Stimulated activated naive CD4-positive, alpha-beta T cell treated with Interleukin-2 at 50 U/mL for 16 hours (primary cell): ENCODE results near the gene CCSER2.

Source experiments
- DNase-seq: peaks from one replicate; lab custom pipeline; 2025; lab: John Stamatoyannopoulos, UW

Gene CCSER2

GRCh38 chr10:84546609-84547008 is 218.2 kb downstream of the CCSER2 start:
- no peak for DNase-seq

GRCh38 chr10:84547616-84548015 is 219.2 kb downstream of the CCSER2 start:
- DNase-seq: no peak

- DNase-seq: no peak
These were observed 220.5 kb downstream of the CCSER2 start for GRCh38 chr10:84548869-84549268.

- no peak for DNase-seq
These were observed 221.2 kb downstream of the CCSER2 start for GRCh38 chr10:84549368-84550165.

- no peak for DNase-seq
These were observed 222.5 kb downstream of the CCSER2 start for GRCh38 chr10:84550756-84551436.

GRCh38 chr10:84551437-84552120 is 223.2 kb downstream of the CCSER2 start:
- DNase-seq: no peak

GRCh38 chr10:84552478-84552877 is 224.1 kb downstream of the CCSER2 start:
- DNase-seq: no peak

- no peak for DNase-seq
These were observed 234.2 kb downstream of the CCSER2 start for GRCh38 chr10:84562592-84562991.

GRCh38 chr10:84563355-84563754 is 235.0 kb downstream of the CCSER2 start:
- DNase-seq: no peak

GRCh38 chr10:84563868-84564267 is 235.5 kb downstream of the CCSER2 start:
- no peak for DNase-seq

- DNase-seq: no peak
These were observed 237.6 kb downstream of the CCSER2 start for GRCh38 chr10:84565881-84566582.

GRCh38 chr10:84567133-84567532 is 238.7 kb downstream of the CCSER2 start:
- DNase-seq: no peak
